ENCODE data around the gene SAP130. TPM values are rescaled to one million over a fixed set of nuclear protein-coding genes. Genes with fewer than 3 reads are reported as not detected.

The SAP130 gene
- total RNA-seq, 1 donor from 2014 or later = 14.2 TPM

GRCh38 chr2:127945281-127945680 lies 82.6 kb downstream of the SAP130 start:
- H3K27ac ChIP-seq (replicated peaks) = no peak overlapping the region
- no peaks in the 10 kb centered on the region for H3K9me3 ChIP-seq (replicated peaks)
- H3K4me3 ChIP-seq = no peak overlapping the region
- no peaks in the 10 kb centered on the region for H3K4me1 ChIP-seq
- no peaks in the 10 kb centered on the region for H3K27me3 ChIP-seq (ENCODE audit: low read depth)
- H3K36me3 ChIP-seq = peaks cover 96% of the 10 kb centered on the region
- DNase-seq = no peak
- intact Hi-C loops (cut with micrococcal nuclease) = no loop called here
- no peak for TF ChIP-seq CTCF (IDR thresholded peaks at IDR 0.05; ENCODE audit: borderline replicate concordance)

- Histone ChIP-seq H3K4me3 (no peak overlapping the region), H3K9me3 (replicated peaks) (no peaks in the 10 kb centered on the region), H3K36me3 (peaks cover 75% of the 10 kb centered on the region), H3K4me1 (no peaks in the 10 kb centered on the region), H3K27me3 (ENCODE audit: low read depth) (no peaks in the 10 kb centered on the region), H3K27ac (replicated peaks) (no peak overlapping the region)
- no peak for TF ChIP-seq CTCF (IDR thresholded peaks at IDR 0.05; ENCODE audit: borderline replicate concordance)
- DNase-seq = no peak
- intact Hi-C loops (cut with micrococcal nuclease) = no loop called here
Observed at GRCh38 chr2:127943186-127943585, 84.7 kb downstream of the SAP130 start.

GRCh38 chr2:127942002-127942401 lies 85.9 kb downstream of the SAP130 start:
- H3K27me3 ChIP-seq (ENCODE audit: low read depth) = no peaks in the 10 kb centered on the region
- no peak overlapping the region for H3K4me3 ChIP-seq
- H3K27ac ChIP-seq (replicated peaks) = no peak overlapping the region
- H3K4me1 ChIP-seq = no peaks in the 10 kb centered on the region
- DNase-seq = no peak
- H3K9me3 ChIP-seq (replicated peaks) = no peaks in the 10 kb centered on the region
- intact Hi-C loops (cut with micrococcal nuclease) = no loop called here
- no peak for TF ChIP-seq CTCF (IDR thresholded peaks at IDR 0.05; ENCODE audit: borderline replicate concordance)
- H3K36me3 ChIP-seq = peaks cover 65% of the 10 kb centered on the region

- Histone ChIP-seq H3K27me3 (ENCODE audit: low read depth) (no peaks in the 10 kb centered on the region), H3K4me3 (no peak overlapping the region), H3K4me1 (no peaks in the 10 kb centered on the region), H3K27ac (replicated peaks) (no peak overlapping the region), H3K36me3 (peaks cover 62% of the 10 kb centered on the region), H3K9me3 (replicated peaks) (no peaks in the 10 kb centered on the region)
- intact Hi-C loops (cut with micrococcal nuclease) = no loop called here
- no peak for DNase-seq
- TF ChIP-seq CTCF (IDR thresholded peaks at IDR 0.05; ENCODE audit: borderline replicate concordance) = no peak
Observed at GRCh38 chr2:127941461-127941860, 86.4 kb downstream of the SAP130 start.

- Histone ChIP-seq H3K4me3 (no peak overlapping the region), H3K27me3 (ENCODE audit: low read depth) (no peaks in the 10 kb centered on the region), H3K27ac (replicated peaks) (no peak overlapping the region), H3K36me3 (peaks cover 54% of the 10 kb centered on the region), H3K9me3 (replicated peaks) (no peaks in the 10 kb centered on the region), H3K4me1 (no peaks in the 10 kb centered on the region)
- intact Hi-C loops (cut with micrococcal nuclease) = no loop called here
- no peak for TF ChIP-seq CTCF (IDR thresholded peaks at IDR 0.05; ENCODE audit: borderline replicate concordance)
- DNase-seq = no peak
Observed at GRCh38 chr2:127940641-127941040, 87.2 kb downstream of the SAP130 start.

GRCh38 chr2:127935337-127935736 lies 92.5 kb downstream of the SAP130 start:
- no peak for DNase-seq
- H3K9me3 ChIP-seq (replicated peaks) = no peaks in the 10 kb centered on the region
- no peak for TF ChIP-seq CTCF (IDR thresholded peaks at IDR 0.05; ENCODE audit: borderline replicate concordance)
- no peaks in the 10 kb centered on the region for H3K4me1 ChIP-seq
- no peak overlapping the region for H3K27ac ChIP-seq (replicated peaks)
- peaks cover under 1% of the 10 kb centered on the region for H3K36me3 ChIP-seq
- H3K27me3 ChIP-seq (ENCODE audit: low read depth) = no peaks in the 10 kb centered on the region
- intact Hi-C loops (cut with micrococcal nuclease) = no loop called here
- no peak overlapping the region for H3K4me3 ChIP-seq
